ENCODE results near the gene SPDYE1.
"Not testable (repeated sequence)": the region's sequence is repeated elsewhere in the genome, so short reads cannot be mapped to it uniquely, and the experiment has no call there.

SPDYE1 gene

DNA sequence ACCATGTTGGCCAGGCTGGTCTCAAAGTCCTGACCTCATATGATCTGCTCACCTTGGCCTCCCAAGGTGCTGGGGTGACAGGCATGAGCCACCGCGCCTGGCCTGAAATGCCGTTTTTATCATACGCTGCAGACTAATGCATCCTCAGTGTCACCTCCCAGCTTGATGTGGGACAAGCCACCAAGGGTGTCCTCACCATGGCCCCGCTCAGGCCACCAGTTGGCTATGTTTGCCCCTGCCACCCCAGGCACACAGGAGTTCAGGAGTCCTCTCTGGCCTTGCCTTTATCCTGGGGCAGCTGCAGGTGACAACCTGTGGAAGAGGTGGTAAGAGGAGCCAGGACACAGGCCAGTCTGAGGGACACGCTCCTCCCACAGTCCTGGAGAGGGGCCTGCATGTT is 3.0 kb upstream of the SPDYE1 start:
- not testable (repeated sequence) for DNase-seq

- not testable (repeated sequence) for DNase-seq
These were observed 14.4 kb downstream of the SPDYE1 start for GRCh38 chr7:44012081-44012480.

DNA sequence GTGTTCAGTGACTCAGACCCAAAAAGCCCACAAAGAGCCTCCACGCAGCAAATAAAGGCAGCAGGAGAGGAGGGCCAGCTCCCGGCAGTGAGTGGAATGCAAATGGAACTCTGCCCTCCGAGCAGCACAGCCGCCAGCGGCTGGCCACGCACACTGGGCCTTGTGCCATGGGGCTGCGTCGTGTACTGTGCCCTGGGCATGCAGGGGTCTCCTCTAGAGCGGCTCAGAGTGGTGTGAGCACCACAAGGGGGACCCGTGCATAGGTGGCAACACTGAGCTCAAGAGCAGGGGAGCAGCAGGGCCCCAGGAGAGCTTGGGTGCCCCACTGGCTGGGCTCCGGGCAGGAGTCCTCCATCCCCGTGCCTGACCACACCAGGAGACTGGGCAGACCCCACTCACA is 17.4 kb downstream of the SPDYE1 start:
- not testable (repeated sequence) for DNase-seq

- DNase-seq: peak; percentile 92
These were observed 21.4 kb downstream of the SPDYE1 start for GRCh38 chr7:44018857-44019807.

DNA sequence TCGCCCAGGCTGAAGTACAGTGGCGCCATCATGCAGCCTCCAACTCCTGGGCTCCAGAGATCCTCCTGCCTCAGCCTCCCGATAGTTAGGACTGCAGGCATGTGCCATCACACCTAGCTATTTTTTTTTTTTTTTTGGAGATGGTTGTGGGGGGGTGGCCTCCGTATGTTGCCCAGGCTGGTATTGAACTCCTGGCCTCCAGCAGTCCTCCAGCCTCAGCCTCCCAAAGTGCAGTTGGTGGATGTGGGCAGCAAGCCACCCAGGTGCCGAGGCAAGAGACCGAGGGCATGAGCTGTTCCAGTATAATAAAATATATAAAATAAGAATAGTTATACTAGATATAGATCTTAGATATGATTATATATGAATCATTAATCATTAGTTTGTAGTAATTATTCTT is 22.1 kb downstream of the SPDYE1 start:
- DNase-seq: not testable (repeated sequence)

- DNase-seq: not testable (repeated sequence)
These were observed 24.4 kb downstream of the SPDYE1 start for GRCh38 chr7:44022069-44022468.

DNA sequence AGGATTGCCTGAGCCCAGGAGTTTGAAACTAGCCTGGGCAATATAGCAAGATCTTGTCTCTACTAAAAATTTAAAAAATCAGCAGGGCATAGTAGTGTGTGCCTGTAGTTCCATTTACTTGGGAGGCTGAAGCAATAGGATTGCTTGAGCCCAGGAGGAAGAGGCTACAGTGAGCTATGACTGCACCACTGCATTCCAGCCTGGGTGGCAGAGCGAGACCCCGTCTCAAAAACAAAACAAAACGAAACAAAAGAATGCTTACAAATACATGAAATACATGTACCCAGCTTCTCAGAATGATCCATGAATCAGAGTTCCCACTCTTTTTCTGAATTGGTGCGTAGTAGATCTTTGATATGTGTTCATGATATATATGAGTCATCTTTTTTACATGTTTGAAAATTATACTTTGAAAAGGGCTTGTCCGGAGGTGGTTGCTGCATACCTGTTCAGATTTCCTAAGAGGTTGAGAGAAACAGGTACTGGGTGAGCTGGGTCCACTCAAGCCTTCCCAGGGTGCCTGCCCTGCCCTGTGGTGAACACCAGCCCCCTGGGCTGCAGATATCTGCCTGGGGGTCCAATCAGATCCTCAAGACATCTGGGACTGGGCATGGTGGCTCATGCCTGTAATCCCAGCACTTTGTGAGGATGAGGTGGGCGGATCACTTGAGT is 25.2 kb downstream of the SPDYE1 start:
- DNase-seq: not testable (repeated sequence)

- not testable (repeated sequence) for DNase-seq
These were observed 31.7 kb downstream of the SPDYE1 start for GRCh38 chr7:44029433-44029832.

- DNase-seq: not testable (repeated sequence)
These were observed 32.3 kb downstream of the SPDYE1 start for GRCh38 chr7:44030029-44030428.

GRCh38 chr7:44031319-44031718 is 33.6 kb downstream of the SPDYE1 start:
- DNase-seq: not testable (repeated sequence)

DNA sequence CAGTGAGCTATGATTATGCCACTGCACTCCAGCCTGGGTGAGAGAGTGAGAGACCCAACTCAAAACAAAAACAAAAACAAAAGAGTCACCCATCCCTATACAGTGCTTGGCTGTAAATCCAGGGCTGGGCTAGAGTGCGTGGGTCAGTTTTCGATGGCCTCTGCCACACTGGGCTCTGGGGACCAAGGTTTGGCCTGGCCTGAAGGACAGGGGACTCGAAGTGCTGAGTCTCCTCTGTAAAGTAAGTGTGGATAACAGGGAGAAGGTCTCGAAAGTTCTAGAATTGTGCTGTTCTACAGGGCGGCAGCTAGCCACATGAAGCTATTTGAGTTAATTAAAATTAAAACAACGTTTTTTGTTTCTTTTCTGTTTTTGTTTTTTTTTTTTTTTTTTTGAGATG is 34.3 kb downstream of the SPDYE1 start:
- DNase-seq: not testable (repeated sequence)

DNA sequence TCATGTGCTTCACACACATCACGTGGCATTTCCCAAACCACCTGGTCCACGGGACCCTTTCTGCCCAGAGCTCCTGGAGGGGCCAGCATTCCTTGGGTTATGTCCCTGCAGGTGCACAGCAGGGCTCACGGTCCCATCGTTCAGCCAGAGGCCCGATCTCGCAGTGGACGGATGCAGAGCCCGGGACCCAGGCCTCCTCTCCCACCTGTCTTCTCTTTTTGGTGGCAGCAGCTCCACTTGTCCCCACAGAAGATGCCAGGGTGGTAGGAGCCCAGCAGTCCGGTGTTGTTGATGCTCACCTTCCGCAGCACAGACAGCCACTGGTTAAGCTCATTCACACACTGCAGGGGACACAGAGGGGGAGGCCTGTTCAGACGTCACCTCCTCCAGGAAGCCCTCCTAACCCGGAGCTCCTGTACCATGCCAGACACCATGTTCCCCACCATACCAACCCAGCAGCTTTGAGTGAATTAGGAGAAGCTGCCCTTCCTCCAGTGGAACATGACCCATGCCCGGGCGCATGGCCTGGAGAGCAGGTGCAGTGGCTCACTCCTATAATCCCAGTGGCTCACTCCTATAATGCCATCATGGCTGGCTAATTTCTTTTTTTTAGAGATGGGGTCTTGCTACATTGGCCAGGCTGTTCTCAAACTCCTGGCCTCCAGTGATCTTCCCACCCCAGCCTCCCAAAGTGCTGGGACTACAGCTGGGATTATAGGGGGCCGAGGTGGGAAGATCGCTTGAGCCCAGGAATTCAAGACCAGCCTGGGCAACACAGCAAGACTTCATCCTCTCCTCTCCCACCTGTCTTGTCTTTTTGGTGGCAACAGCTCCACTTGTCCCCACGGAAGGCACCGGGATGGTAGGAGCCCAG is 36.5 kb downstream of the SPDYE1 start:
- DNase-seq: not testable (repeated sequence)

- not testable (repeated sequence) for DNase-seq
These were observed 38.7 kb downstream of the SPDYE1 start for GRCh38 chr7:44036364-44036763.

DNA sequence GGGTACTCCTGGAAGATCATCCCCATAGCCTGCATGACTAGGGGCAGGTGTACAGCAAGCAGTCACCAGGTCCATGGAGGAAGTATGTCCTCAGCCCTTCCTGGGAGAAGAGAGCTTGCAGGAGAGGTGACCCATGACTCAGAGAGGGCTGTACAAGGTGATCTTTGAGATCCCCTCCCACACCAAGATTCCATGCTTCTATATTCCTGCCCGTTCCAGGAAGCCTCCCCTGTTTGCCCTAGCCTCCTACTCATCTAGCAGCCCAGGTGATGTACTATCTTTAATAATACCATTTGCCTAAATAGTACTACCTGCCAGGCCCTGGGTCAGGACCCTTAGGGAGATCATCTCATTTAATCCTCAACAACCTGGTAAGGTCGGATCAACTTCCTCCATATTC is 40.3 kb downstream of the SPDYE1 start:
- DNase-seq: not testable (repeated sequence)

DNA sequence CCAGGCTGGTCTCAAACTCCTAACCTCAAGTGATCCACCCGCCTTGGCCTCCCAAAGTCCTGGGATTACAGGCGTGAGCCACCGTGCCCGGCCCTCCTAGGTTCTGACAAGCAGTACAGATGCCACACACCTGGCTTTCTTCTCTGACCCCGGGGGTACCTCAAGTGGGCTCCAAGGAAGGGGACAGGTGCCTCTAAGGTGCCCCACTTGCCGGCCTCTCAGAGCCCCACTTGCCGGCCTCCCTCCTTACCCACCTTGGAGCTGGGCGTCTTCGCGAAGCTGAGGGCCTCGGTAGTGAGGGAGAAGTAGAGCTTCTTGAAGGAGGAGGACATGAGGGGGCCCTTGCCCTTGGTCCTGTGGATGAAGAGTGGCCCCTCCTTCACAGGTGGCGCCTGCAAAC is 40.9 kb downstream of the SPDYE1 start:
- not testable (repeated sequence) for DNase-seq

- peak; percentile 83 for DNase-seq
These were observed 41.4 kb downstream of the SPDYE1 start for GRCh38 chr7:44038961-44039558.

DNA sequence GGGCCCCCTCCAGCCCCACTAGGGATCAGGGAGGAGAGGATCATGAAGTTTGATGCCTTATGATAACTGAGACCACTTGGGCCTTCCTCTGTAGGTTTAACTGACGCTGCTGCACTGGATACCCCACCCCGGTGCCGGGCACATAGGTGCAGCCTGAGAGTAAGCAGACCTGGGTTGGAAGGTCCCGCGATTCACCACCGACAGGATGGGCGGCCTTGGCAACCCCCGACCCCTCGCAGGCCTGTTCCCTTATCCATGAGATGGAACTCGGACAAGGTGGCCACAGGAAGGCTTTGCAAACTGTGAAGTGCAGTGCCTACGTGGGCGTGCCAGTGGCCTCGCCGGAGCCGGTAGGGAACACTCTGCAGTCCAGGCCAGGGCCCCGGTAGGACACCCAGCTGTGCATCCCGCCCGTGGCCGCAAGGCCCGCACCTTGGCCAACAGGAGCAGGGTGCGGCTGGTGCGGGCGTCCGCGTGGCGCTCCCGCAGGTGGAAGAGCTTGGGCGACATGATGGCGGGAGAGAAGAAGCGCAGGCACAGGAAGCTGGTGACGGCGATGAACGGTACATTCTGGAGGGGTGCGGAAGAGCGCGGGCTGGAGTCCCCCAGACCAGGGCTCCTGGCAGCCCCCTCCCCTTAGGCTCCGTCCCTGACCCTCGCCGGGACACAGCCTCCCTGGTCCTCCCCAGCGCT is 42.2 kb downstream of the SPDYE1 start:
- not testable (repeated sequence) for DNase-seq

DNA sequence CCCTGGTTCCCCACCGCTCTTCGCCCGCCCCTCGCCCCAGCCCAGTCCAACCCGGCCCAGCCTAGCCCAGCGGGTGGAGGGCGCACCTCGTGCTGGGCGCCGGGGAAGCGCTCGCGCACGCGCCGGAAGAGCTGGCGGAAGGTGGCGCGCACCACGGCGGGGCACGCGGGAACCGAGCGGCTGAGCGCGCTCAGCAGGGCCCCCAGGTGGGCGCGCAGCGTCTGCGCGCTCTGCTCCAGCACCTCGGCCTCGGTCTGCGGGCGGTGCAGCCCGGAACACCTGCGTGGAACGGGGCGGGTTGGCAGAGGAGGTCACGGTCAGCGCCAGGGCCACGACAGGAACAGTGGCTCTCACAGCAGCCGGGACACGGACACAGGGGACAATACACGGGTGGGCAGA is 42.8 kb downstream of the SPDYE1 start:
- DNase-seq: not testable (repeated sequence)

DNA sequence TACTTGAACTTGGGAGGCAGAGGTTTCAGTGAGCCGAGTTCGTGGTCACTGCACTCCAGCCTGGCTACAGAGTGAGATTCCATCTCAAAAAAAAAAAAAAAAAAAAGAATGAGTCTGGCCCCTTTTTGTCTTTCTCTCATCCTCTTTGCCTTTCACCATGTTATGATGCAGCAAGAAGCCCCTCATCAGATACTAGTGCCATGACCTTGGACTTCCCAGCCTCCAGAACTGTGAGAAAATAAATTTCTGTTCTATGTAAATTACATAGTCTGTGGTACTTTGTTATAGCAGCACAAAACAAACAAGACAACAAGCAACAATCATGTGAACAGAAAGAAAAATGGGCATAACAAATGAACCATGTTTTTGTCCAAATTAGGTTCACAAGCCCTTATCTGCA is 44.5 kb downstream of the SPDYE1 start:
- DNase-seq: no peak

DNA sequence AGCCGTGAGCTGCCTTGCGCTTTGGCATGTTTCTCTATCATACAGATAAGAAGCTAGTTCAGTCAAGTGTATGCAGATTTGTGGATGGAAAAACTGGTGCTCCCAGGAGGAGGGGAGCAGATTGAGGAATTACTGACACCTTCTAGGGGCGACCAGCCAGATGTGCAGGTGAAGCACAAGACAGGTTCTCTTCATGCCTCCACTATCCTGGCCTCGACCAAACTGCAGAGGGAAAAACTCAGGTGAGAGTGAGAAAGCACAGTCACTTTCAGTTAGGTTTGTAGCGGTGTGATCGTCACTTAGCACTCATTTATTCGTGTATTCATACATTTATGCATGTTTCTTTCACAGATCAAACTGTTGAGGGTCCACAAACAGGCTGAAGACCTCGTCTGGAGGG is 46.2 kb downstream of the SPDYE1 start:
- no peak for DNase-seq

- peak; percentile 73 for DNase-seq
These were observed 46.9 kb downstream of the SPDYE1 start, which contains the start of gene DBNL for GRCh38 chr7:44044315-44045225. DBNL (plus strand) TSS chr7:44044702; CDS start chr7:44044738, 36 bp downstream.

All from NCI-H1105 (cell line).